BLaER1 treated with 17β-estradiol and CSF1 and Interleukin-3, amounts not matched to agents 10 nM and 100 nM (cell line): ENCODE measurements around the gene TAF15.

Experiments
- H3K27ac ChIP-seq, 11 experiments: shearing (Covaris generic); formaldehyde crosslinking; 2 replicates each; pipeline ENCODE4 v1.8.1; 2022
- H3K27me3 ChIP-seq, 11 experiments: shearing (Covaris generic); formaldehyde crosslinking; 2 replicates each; pipeline ENCODE4 v1.8.1; 2022
- H3K36me3 ChIP-seq, 11 experiments: shearing (Covaris generic); formaldehyde crosslinking; 2 replicates each; pipeline ENCODE4 v1.8.1; 2022
- H3K4me1 ChIP-seq, 10 experiments: shearing (Covaris generic); formaldehyde crosslinking; 2 replicates each; pipeline ENCODE4 v1.8.1; 2022
- H3K4me2 ChIP-seq, 11 experiments: shearing (Covaris generic); formaldehyde crosslinking; 2 replicates each; pipeline ENCODE4 v1.8.1; 2022
- H3K4me3 ChIP-seq, 10 experiments: shearing (Covaris generic); formaldehyde crosslinking; 2 replicates each; pipeline ENCODE4 v1.8.1; 2022
- H3K9ac ChIP-seq, 11 experiments: shearing (Covaris generic); formaldehyde crosslinking; 2 replicates each; pipeline ENCODE4 v1.8.1; 2022
- H3K9me3 ChIP-seq, 11 experiments: shearing (Covaris generic); formaldehyde crosslinking; replicated peaks in 1 of 11; 2 replicates each; pipeline ENCODE4 v1.8.1; 2022
- H4K20me1 ChIP-seq, 11 experiments: shearing (Covaris generic); formaldehyde crosslinking; 2 replicates each; pipeline ENCODE4 v1.8.1; 2022
- Cebpa-rat ChIP-seq, 11 experiments: shearing (Covaris generic); IDR thresholded peaks; 2 replicates each; pipeline ENCODE4 v1.8.1; 2022

The TAF15 gene

GRCh38 chr17:35793257-35793656, 16.0 kb upstream of the TAF15 start:
- Histone ChIP-seq H3K27me3 (peaks cover 41 to 65% (median 55%) of the 10 kb centered on the region in 11 experiments), H4K20me1 (peaks cover 0 to 7% (median 0%) of the 10 kb centered on the region in 11 experiments; a peak in 2 of 22 replicates), H3K4me1 (peaks cover 5 to 12% (median 9%) of the 10 kb centered on the region in 10 experiments; a peak in 16 of 20 replicates), H3K36me3 (no peaks in the 10 kb centered on the region), H3K4me2 (no peak overlapping the region), H3K9me3 (no peaks in the 10 kb centered on the region), H3K9ac (no peak overlapping the region), H3K4me3 (no peak overlapping the region), H3K27ac (no peak overlapping the region)
- no peak for TF ChIP-seq Cebpa-rat (IDR thresholded peaks at IDR 0.05)

GRCh38 chr17:35795007-35795870, 14.0 kb upstream of the TAF15 start, which contains the start of gene MMP28:
Gene MMP28 (minus strand): TSS chr17:35795641. CDS start chr17:35795377, 264 bp downstream.
- peak within 1 kb of the TSS; percentile 96 to 100 (median 99) for H3K4me2 ChIP-seq
- peak within 1 kb of the TSS; percentile 55 to 77 (median 66) for H3K4me3 ChIP-seq
- peaks cover 0 to 7% (median 0%) of the 10 kb centered on the region in 11 experiments; a peak in 2 of 22 replicates for H4K20me1 ChIP-seq
- peak within 1 kb of the TSS; percentile 4 to 73 (median 58); a peak in 20 of 22 replicates for H3K9ac ChIP-seq
- TF ChIP-seq Cebpa-rat (IDR thresholded peaks at IDR 0.05) = no peak
- peaks cover 41 to 66% (median 55%) of the 10 kb centered on the region in 11 experiments for H3K27me3 ChIP-seq
- H3K27ac ChIP-seq = no peak within 1 kb of the TSS
- no peaks in the 10 kb centered on the region for H3K9me3 ChIP-seq
- no peaks in the 10 kb centered on the region for H3K36me3 ChIP-seq
- H3K4me1 ChIP-seq = peaks cover 5 to 18% (median 14%) of the 10 kb centered on the region in 10 experiments; a peak in 17 of 20 replicates

GRCh38 chr17:35795871-35796265, 13.4 kb upstream of the TAF15 start:
- Histone ChIP-seq H3K4me2 (peak overlapping the region; percentile 96 to 100 (median 99)), H3K36me3 (no peaks in the 10 kb centered on the region), H3K9me3 (no peaks in the 10 kb centered on the region), H3K27me3 (peaks cover 41 to 66% (median 55%) of the 10 kb centered on the region in 11 experiments), H3K4me3 (peak overlapping the region; percentile 55 to 77 (median 66)), H4K20me1 (peaks cover 0 to 7% (median 0%) of the 10 kb centered on the region in 11 experiments; a peak in 2 of 22 replicates), H3K4me1 (peaks cover 6 to 24% (median 21%) of the 10 kb centered on the region in 10 experiments), H3K9ac (peak overlapping the region in 8 of 11 experiments; percentile 47 to 73 (median 61); a peak in 10 of 22 replicates), H3K27ac (no peak overlapping the region)
- no peak for TF ChIP-seq Cebpa-rat (IDR thresholded peaks at IDR 0.05)

GRCh38 chr17:35796942-35797341, 12.3 kb upstream of the TAF15 start:
- TF ChIP-seq Cebpa-rat (IDR thresholded peaks at IDR 0.05) = no peak
- no peaks in the 10 kb centered on the region for H3K9me3 ChIP-seq
- H3K27me3 ChIP-seq = peaks cover 41 to 63% (median 55%) of the 10 kb centered on the region in 11 experiments

GRCh38 chr17:35797370-35797769, 11.9 kb upstream of the TAF15 start:
- no peak overlapping the region for H3K27ac ChIP-seq
- no peak overlapping the region for H3K9ac ChIP-seq
- TF ChIP-seq Cebpa-rat (IDR thresholded peaks at IDR 0.05) = no peak
- no peak overlapping the region for H3K4me3 ChIP-seq
- H3K27me3 ChIP-seq = peaks cover 41 to 59% (median 55%) of the 10 kb centered on the region in 11 experiments
- peaks cover 0 to 7% (median 0%) of the 10 kb centered on the region in 11 experiments; a peak in 2 of 22 replicates for H4K20me1 ChIP-seq
- H3K4me2 ChIP-seq = no peak overlapping the region
- H3K9me3 ChIP-seq = no peaks in the 10 kb centered on the region
- H3K36me3 ChIP-seq = no peaks in the 10 kb centered on the region
- H3K4me1 ChIP-seq = peaks cover 16 to 39% (median 35%) of the 10 kb centered on the region in 10 experiments

More at GRCh38 chr17:35796942-35797341, 12.3 kb upstream of the TAF15 start:
- peaks cover 0 to 7% (median 0%) of the 10 kb centered on the region in 11 experiments; a peak in 2 of 22 replicates for H4K20me1 ChIP-seq
- no peak overlapping the region for H3K27ac ChIP-seq
- peaks cover 16 to 35% (median 31%) of the 10 kb centered on the region in 10 experiments for H3K4me1 ChIP-seq
- no peak overlapping the region for H3K9ac ChIP-seq
- H3K4me2 ChIP-seq = no peak overlapping the region
- H3K36me3 ChIP-seq = no peaks in the 10 kb centered on the region
- H3K4me3 ChIP-seq = no peak overlapping the region

GRCh38 chr17:35797918-35798317, 11.4 kb upstream of the TAF15 start:
- H4K20me1 ChIP-seq = peaks cover 0 to 7% (median 0%) of the 10 kb centered on the region in 11 experiments; a peak in 2 of 22 replicates
- peaks cover 16 to 39% (median 36%) of the 10 kb centered on the region in 10 experiments for H3K4me1 ChIP-seq
- no peak for TF ChIP-seq Cebpa-rat (IDR thresholded peaks at IDR 0.05)
- no peak overlapping the region for H3K4me3 ChIP-seq
- no peaks in the 10 kb centered on the region for H3K36me3 ChIP-seq
- no peak overlapping the region for H3K27ac ChIP-seq
- H3K9me3 ChIP-seq = no peaks in the 10 kb centered on the region
- H3K27me3 ChIP-seq = peaks cover 38 to 54% (median 49%) of the 10 kb centered on the region in 11 experiments
- no peak overlapping the region for H3K9ac ChIP-seq
- H3K4me2 ChIP-seq = no peak overlapping the region

- Histone ChIP-seq H3K4me2 (peak overlapping the region in 8 of 11 experiments; percentile 25 to 88 (median 78); a peak in 16 of 22 replicates), H3K27me3 (peaks cover 18 to 33% (median 29%) of the 10 kb centered on the region in 11 experiments), H3K4me3 (no peak overlapping the region), H4K20me1 (peaks cover 0 to 3% (median 0%) of the 10 kb centered on the region in 11 experiments; a peak in 2 of 22 replicates), H3K36me3 (no peaks in the 10 kb centered on the region), H3K4me1 (peaks cover 12 to 40% (median 32%) of the 10 kb centered on the region in 10 experiments), H3K27ac (peak overlapping the region in 2 of 11 experiments; percentile 70 to 83; a peak in 2 of 22 replicates), H3K9me3 (no peaks in the 10 kb centered on the region), H3K9ac (no peak overlapping the region)
- no peak for TF ChIP-seq Cebpa-rat (IDR thresholded peaks at IDR 0.05)
These were observed 9.3 kb upstream of the TAF15 start for GRCh38 chr17:35799942-35800341.

- Histone ChIP-seq H3K36me3 (no peaks in the 10 kb centered on the region), H3K4me2 (peak overlapping the region; percentile 55 to 88 (median 74)), H3K27ac (peak overlapping the region in 10 of 11 experiments; percentile 49 to 85 (median 74); a peak in 19 of 22 replicates), H4K20me1 (no peaks in the 10 kb centered on the region), H3K9me3 (no peaks in the 10 kb centered on the region), H3K4me1 (peaks cover 11 to 41% (median 31%) of the 10 kb centered on the region in 10 experiments), H3K9ac (peak overlapping the region in 10 of 11 experiments; percentile 15 to 70 (median 54); a peak in 17 of 22 replicates), H3K27me3 (peaks cover 2 to 16% (median 11%) of the 10 kb centered on the region in 11 experiments; a peak in 20 of 22 replicates), H3K4me3 (peak overlapping the region in 2 of 10 experiments; percentile 9 to 28; a peak in 1 of 20 replicates)
- TF ChIP-seq Cebpa-rat (IDR thresholded peaks at IDR 0.05) = no peak; a peak in 1 of 22 replicates
These were observed 7.6 kb upstream of the TAF15 start for GRCh38 chr17:35801583-35802224.
